GM18519 (cell line): ENCODE measurements around the gene ATG9B.

ENCODE experiments used
- ATAC-seq: cut with Tn5 transposase; IDR thresholded peaks from one replicate; pipeline ENCODE4 v1.9.1; 2021; ENCODE audit warnings: mild to moderate bottlenecking, moderate library complexity; ENCODE audit not compliant: unreplicated experiment, low FRiP score

ATG9B gene

DNA sequence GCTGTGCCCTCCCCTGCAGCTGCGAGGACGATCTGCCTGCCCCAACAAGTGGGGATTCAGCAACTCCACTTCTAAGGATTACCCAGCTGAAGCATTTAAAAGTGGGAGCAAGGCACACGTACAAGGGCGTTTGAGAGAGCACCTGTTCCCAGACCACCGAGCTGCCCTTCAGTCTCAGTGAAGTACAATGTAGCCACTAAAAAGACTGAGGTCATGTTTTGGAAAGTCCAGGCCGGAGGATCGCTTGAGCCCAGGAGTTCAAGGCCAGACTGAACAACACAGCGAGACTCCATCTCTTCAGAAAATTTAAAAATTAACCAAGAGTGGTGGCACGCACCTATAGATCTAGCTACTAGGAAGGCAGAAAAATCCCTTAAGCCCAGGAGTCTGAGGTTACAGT lies 18.7 kb downstream of the ATG9B start:
- no peak for ATAC-seq

DNA sequence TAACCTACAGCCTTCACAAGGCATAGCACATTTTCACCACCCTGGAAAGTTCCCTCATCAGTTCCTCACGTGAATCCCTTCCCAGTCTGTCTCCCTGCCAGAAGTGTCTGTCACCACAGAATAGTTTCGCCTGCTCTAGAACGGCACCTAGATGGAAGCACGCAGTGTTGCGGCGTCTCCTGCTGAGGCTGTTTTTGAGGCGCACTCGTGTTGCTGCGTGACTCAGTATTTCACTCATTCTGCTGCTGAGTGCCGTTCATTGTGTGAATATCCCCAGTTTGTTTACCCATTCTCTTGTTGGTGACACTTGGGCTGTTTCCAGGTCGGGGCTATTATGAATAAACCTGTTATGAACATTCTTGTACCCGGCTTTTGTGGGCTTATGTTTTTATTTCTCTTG lies 20.7 kb downstream of the ATG9B start:
- ATAC-seq: no peak

DNA sequence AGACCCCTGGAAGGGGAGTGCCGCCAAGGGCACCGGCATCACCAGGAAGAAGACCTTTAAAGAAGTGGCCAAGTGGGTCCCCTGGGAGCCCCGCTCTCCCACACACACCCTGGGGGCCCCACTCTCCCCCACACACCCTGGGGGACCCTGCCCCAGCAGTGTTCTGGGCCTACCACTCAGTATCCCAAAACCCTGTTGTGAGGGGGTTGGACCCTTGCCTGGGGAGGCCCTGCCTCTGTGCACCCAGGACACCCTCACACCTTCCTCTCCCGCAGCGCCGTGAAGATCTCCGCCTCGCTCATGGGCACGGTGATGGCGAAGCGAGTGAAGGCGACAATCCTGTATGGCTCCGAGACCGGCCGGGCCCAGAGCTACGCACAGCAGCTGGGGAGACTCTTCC lies 22.7 kb downstream of the ATG9B start:
- no peak for ATAC-seq

DNA sequence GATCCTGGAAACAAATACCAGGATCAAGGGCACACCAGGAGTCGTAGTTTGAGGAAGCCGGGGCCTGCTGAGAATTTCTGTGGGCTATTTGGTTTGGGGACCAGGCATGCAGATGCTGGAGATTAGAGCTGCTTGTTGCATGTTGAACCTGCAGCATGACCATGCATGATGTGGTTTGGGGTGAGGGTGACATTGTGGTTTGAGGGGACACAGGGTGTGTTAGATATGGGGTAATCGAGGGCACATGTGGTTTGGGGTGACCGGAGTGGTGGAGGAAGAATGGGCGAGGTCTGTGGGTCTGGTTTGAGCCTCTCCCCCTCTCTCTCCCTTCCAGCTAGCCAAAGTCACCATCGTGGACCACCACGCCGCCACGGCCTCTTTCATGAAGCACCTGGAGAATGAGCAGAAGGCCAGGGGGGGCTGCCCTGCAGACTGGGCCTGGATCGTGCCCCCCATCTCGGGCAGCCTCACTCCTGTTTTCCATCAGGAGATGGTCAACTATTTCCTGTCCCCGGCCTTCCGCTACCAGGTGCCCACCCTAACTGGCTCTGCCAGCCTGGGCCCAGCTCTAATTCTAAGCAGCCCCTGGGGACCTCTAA lies 23.3 kb downstream of the ATG9B start:
- ATAC-seq: no peak

DNA sequence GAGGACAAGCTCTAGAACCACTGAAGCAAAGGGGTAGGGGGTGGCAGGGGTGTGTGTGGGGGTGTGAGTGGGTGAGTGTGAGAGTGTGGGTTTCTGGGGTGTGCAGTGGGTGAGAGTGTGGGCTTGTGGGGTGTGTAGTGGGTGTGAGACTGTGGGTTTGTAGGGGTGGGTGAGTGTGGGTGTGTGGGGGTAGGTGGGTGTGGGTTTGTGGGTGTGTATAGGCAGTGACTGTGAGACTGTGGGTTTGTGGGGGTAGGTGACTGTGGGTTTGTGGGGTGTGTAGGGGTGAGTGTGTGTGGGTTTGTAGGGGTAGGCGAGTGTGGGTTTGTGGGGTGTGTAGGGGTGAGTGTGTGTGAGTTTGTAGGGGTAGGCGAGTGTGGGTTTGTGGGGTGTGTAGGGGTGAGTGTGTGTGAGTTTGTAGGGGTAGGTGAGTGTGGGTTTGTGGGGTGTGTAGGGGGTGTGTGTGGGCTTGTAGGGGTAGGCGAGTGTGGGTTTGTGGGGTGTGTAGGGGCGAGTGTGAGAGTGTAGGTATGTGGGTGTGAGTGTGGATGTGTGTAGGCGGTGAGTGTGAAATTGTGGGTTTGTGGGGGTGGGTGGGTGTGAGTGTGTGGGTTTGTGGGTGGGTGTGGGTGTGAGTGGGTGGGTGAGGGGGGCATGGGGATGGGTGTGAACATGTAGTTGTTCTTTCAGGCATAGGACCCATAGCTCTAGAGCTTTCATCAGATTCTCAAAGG lies 24.6 kb downstream of the ATG9B start:
- ATAC-seq: no peak

DNA sequence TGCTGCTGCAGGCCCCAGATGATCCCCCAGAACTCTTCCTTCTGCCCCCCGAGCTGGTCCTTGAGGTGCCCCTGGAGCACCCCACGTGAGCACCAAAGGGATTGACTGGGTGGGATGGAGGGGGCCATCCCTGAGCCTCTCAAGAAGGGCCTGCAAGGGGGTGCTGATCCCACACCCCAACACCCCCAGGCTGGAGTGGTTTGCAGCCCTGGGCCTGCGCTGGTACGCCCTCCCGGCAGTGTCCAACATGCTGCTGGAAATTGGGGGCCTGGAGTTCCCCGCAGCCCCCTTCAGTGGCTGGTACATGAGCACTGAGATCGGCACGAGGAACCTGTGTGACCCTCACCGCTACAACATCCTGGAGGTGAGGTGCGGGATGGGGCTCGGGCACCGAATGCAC lies 25.3 kb downstream of the ATG9B start:
- ATAC-seq: no peak

DNA sequence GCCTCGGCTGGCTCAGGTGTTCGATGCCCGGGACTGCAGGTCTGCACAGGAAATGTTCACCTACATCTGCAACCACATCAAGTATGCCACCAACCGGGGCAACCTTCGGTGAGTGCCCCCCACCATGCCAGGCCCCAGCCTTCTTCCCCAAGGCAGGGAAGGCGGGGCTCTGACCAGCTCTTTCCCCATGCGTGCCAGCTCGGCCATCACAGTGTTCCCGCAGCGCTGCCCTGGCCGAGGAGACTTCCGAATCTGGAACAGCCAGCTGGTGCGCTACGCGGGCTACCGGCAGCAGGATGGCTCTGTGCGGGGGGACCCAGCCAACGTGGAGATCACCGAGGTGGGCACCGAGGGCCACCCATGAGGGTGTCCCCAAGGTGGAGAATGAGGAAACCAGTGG lies 26.0 kb downstream of the ATG9B start:
- no peak for ATAC-seq

DNA sequence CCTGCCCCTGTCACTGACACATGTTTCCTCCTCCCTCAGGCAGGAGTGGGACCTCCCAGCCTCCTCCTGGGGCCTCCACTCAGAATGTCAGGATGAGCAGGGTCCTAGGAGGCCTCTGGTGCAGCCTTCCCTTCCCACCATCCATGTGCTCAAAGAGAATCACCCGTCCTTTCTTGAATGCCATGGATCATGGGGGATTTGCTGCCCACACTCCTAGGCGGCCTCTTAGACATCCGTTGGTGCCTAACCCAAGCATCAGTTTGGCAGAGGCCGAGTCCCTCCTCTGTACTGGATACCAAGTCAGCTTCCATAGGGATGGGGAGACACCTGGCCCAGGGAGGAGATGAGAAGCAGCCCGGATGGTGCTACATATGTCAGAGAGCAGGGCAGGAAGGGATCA lies 26.5 kb downstream of the ATG9B start:
- no peak for ATAC-seq

DNA sequence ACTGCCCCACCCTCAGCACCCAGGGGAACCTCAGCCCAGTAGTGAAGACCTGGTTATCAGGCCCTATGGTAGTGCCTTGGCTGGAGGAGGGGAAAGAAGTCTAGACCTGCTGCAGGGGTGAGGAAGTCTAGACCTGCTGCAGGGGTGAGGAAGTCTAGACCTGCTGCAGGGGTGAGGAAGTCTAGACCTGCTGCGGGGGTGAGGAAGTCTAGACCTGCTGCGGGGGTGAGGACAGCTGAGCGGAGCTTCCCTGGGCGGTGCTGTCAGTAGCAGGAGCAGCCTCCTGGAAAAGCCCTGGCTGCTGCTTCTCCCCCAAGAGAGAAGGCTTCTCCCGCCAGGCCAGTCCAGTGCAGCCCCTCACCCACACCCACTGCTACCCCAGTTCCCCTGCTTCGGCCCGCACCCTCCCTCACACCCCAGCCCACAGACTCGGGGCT lies 27.2 kb downstream of the ATG9B start:
- no peak for ATAC-seq

DNA sequence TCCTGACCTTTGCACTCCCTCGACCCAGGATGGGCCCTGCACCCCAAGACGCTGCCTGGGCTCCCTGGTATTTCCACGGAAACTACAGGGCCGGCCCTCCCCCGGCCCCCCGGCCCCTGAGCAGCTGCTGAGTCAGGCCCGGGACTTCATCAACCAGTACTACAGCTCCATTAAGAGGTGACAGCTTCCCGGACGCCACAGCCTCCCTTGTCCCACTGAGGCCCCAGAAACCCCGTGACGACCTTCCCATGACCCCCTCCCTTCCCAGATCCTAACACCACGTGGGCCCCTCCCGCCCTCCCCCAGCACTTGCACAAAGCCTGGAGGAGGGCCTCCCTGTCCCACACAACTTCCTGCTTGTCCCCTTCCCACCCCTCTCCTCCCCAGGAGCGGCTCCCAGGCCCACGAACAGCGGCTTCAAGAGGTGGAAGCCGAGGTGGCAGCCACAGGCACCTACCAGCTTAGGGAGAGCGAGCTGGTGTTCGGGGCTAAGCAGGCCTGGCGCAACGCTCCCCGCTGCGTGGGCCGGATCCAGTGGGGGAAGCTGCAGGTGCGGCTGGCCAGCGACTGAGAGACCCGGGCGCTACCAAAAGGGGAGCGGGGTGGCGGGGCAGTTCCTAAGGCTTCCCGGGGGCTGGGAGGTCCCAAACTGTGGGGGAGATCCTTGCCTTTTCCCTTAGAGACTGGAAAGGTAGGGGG lies 27.8 kb downstream of the ATG9B start:
- no peak for ATAC-seq

DNA sequence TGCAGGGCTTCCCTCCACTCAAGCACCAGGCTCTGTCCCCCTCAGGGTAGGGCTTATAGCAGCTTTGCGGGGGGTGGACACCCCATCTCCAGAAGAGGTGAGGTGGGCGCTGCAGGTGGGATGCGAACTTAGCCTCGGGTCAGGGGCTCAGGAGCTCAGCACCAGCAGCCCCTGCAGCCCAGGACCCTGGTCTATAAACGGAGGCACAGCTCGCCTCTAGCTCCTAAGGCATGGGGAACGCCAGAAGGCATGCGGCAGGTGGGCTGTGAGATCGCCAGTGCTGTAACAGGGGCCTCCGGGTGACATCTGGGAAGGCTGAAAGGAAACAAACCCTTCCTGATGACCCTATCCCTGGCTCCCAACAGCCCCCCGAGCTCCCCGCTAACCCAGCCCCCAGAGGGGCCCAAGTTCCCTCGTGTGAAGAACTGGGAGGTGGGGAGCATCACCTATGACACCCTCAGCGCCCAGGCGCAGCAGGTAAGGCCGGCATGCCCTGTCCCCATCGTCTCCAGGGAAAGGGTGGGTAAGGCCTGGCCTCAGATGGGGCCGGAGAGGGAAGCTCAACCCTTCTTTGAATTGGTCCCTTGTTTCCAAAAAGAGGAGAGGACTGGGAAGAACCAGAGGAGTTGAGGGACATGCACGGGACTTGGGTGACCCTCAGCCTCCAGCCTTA lies 29.3 kb downstream of the ATG9B start:
- no peak for ATAC-seq

DNA sequence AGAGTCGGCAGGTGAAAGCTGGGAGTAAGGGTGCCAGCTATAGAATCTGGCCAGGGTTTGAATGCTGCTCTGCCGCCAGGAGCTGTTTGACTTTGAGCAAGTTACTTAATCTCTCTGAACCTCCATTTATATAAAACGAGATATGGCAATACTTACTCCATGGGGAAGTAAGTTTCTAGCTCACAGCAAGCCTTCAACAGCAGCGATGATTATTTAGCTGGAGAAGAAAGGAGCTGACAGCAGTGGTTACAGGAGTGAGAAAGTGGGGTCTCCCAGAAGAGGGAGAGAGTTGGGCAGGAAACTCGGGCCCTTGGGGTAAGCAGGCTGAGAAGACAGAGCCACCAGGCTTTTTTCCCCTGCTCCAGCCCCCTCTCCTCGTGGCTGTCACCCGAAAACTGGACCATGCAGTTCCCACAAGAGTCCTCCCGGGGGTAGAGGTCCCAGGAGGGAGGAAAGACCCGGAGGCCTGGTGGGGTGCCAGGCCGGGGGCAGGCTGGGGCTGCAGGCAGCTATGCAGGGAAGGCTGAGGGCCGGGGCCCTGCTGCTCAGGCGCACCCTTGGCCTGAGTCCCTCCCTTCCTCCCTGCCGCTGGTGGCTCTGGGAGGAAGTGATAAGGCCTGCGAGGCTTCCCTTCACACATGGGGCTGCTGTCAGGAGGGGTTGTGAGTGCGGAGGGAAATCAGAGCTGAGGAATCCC lies 30.0 kb downstream of the ATG9B start:
- no peak for ATAC-seq

DNA sequence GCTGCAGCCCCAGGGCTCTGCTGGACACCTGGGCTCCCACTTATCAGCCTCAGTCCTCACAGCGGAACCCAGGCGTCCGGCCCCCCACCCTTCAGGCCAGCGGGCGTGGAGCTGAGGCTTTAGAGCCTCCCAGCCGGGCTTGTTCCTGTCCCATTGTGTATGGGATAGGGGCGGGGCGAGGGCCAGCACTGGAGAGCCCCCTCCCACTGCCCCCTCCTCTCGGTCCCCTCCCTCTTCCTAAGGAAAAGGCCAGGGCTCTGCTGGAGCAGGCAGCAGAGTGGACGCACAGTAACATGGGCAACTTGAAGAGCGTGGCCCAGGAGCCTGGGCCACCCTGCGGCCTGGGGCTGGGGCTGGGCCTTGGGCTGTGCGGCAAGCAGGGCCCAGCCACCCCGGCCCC lies 30.8 kb downstream of the ATG9B start:
- ATAC-seq: no peak

DNA sequence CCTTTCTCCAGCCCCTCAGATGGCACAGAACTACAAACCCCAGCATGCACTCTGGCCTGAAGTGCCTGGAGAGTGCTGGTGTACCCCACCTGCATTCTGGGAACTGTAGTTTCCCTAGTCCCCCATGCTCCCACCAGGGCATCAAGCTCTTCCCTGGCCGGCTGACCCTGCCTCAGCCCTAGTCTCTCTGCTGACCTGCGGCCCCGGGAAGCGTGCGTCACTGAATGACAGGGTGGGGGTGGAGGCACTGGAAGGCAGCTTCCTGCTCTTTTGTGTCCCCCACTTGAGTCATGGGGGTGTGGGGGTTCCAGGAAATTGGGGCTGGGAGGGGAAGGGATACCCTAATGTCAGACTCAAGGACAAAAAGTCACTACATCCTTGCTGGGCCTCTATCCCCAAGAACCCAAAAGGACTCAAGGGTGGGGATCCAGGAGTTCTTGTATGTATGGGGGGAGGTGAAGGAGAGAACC lies 31.4 kb downstream of the ATG9B start:
- peak; percentile 49 for ATAC-seq

DNA sequence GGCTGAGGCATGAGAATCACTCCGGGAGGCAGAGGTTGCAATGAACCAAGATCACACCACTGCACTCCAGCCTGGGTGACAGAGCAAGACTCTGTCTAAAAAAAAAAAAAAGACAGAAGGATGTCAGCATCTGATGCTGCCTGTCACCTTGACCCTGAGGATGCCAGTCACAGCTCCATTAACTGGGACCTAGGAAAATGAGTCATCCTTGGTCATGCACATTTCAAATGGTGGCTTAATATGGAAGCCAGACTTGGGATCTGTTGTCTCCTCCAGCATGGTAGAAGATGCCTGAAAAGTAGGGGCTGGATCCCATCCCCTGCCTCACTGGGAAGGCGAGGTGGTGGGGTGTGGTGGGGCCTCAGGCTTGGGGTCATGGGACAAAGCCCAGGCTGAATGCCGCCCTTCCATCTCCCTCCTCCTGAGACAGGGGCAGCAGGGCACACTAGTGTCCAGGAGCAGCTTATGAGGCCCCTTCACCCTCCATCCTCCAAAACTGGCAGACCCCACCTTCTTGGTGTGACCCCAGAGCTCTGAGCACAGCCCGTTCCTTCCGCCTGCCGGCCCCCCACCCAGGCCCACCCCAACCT lies 32.1 kb downstream of the ATG9B start:
- ATAC-seq: no peak

DNA sequence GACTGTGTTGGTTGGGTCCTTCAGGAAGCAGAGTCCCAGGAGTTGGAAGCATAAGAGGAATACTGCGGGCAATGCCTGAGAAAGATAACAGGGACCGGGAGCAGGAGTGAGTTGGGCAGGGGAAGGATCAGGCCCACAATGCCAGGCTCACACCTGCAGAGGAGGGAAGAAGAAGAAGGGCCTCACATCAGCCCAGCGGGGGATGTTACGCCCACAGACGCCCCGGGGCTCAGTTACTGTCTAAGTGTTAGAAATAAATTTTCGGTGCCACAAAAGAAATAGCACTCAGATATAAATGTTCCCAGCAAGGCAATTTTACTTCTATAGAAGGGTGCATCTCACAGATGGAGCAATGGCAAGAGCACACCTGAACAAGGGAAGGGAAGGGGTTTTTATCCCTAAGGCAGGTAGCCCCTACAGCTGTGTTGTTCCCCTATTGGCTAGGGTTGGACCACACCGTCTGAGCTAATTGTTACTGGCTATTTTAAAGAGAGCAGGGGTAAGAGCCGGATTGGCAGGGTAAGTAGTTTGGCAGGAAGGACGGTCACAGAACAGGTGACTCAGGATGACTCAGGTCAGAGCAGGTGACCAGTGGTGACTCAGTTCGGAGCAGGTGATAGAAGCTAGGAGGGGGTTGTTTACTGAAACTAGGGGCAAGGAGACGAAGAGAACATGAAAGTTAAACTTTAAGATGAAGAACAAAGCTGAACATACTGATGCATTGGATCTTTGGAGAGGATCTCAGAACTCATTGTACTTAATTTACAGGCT lies 33.7 kb downstream of the ATG9B start, which contains the start of gene NOS3:
Gene NOS3, plus strand, starts transcription at position 602 of the 771 bp plus-strand sequence. CDS start 2,787 bp downstream, outside the sequence.
- ATAC-seq: no peak

DNA sequence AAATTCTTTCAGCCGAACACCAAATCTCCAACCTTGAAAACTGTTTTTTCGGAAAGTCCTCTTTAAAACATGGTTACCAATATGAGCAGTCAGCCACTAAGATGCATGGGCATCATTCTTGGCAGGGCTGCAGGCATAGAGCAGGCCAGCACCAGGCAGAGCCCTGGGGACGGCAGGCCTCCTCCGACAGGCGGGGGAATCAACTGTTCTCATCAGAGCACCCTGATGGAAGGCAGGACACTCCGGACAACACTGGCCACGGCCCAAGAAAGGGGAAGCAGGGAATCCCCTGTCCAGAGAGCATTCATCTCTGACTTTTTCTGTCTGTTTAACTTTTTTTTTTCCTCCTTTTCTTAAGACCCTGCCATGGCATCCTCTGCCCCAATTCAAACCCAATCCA lies 34.8 kb downstream of the ATG9B start:
- ATAC-seq: no peak

DNA sequence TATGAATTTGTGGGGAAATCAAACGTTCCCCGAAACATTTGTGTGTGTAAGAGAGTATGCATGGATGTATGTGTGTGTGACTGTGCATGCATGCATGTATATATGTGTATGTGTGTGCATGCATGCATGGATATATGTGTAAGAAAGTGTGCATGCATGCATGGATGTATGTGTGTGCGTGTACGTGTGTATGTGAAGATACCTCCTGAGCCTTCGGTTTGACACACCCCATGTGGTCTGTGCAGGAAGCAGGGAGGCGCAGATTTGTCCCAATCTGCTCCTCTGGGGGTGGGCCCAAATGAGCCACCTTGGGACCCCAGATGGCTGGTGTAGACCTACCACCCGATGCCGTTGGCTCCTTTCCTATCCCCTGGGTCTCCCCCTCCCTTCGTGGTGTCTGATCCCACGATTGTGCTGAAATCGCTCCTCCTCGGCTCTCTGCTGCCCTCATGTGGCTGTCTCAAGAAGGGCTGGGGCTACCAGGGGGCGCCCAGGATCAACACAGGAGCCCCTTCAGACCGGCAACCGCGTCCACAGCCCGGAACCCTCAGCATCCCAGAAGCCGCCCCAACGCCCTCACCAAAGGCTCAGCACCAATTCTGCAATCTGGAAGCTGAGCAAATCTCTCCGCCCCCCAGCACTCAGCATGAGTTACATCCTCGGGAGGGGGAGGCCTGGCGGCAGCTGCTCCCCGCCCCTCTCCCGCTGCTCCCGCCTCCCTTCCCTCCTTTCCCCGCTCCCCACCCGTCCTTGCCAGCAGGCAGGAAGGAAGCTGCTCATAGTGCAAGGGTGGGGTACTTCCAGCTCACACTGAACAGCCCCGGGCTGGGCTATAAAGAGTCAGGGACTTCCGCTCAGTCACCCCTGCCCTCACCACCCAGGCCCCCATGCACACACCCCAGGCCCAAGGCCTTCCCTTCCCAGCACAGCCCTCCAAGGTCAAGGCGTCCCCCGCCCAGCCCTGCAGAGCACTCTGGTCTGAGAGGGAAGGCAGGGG lies 35.8 kb downstream of the ATG9B start:
- ATAC-seq: no peak
